Activated CD4-positive, alpha-beta memory T cell treated with anti-CD3 and anti-CD28 coated beads for 36 hours (primary cell): ENCODE data around the gene ADCY1. TPM values are rescaled to one million over a fixed set of nuclear protein-coding genes. Genes with fewer than 3 reads are reported as not detected.

ENCODE experiments used
- CTCF ChIA-PET: fragments of 350-600 bp; sonication (Branson Sonifier 250); formaldehyde crosslinking; loops from one replicate; lab custom pipeline; 2021; ENCODE audit warnings: antibody characterized with exemption, inconsistent platforms; lab: Charles Lee
- POLR2A ChIA-PET: fragments of 350-600 bp; sonication (Branson Sonifier 250); formaldehyde crosslinking; loops from one replicate; lab custom pipeline; 2021; ENCODE audit warnings: antibody characterized with exemption; lab: Charles Lee
- DNase-seq: peaks from one replicate; pipeline ENCODE4 v3.0.0-alpha.2; 2020
- H3K27ac Mint-ChIP-seq: one replicate; pipeline ENCODE4 v1.8.0; 2021; ENCODE audit warnings: mixed read lengths
- H3K27me3 Mint-ChIP-seq: one replicate; pipeline ENCODE4 v1.8.0; 2021; ENCODE audit warnings: mixed read lengths
- H3K36me3 Mint-ChIP-seq: one replicate; pipeline ENCODE4 v1.8.0; 2021; ENCODE audit warnings: mixed read lengths
- H3K4me1 Mint-ChIP-seq: one replicate; pipeline ENCODE4 v1.8.0; 2021; ENCODE audit warnings: low read depth, mixed read lengths
- H3K4me3 Mint-ChIP-seq: one replicate; pipeline ENCODE4 v1.8.0; 2021; ENCODE audit warnings: mild to moderate bottlenecking, mixed read lengths
- H3K9me3 Mint-ChIP-seq: one replicate; pipeline ENCODE4 v1.8.0; 2021; ENCODE audit warnings: mixed read lengths
- intact Hi-C: fragments of 100-400 bp; cut with micrococcal nuclease; formaldehyde crosslinking; loops from one replicate; pipeline ENCODE4 v1.15.1; 2023
- total RNA-seq, 2 experiments: library from RNA; stranded (reverse); gene quantifications; one replicate each; pipeline ENCODE4 v1.2.3, GENCODE V29; 2021

ADCY1 gene
- total RNA-seq, 2 experiments from 2014 or later: 0.57 to 0.58 TPM

GRCh38 chr7:45703911-45704682 lies 129.9 kb downstream of the ADCY1 start:
- H3K4me1 Mint-ChIP-seq: no peaks in the 10 kb centered on the region
- intact Hi-C loops: no loop called here
- ChIA-PET POLR2A (no interaction called here), CTCF (no interaction called here)
- no peak overlapping the region for H3K4me3 Mint-ChIP-seq
- H3K27ac Mint-ChIP-seq: no peak overlapping the region
- peaks cover 16% of the 10 kb centered on the region for H3K27me3 Mint-ChIP-seq
- no peaks in the 10 kb centered on the region for H3K36me3 Mint-ChIP-seq
- H3K9me3 Mint-ChIP-seq: no peaks in the 10 kb centered on the region
- no peak for DNase-seq

- H3K4me1 Mint-ChIP-seq: no peaks in the 10 kb centered on the region
- no peak overlapping the region for H3K27ac Mint-ChIP-seq
- peaks cover 16% of the 10 kb centered on the region for H3K27me3 Mint-ChIP-seq
- DNase-seq: no peak
- ChIA-PET POLR2A (no interaction called here), CTCF (no interaction called here)
- H3K9me3 Mint-ChIP-seq: no peaks in the 10 kb centered on the region
- H3K36me3 Mint-ChIP-seq: no peaks in the 10 kb centered on the region
- no peak overlapping the region for H3K4me3 Mint-ChIP-seq
- intact Hi-C loops: no loop called here
These were observed 130.5 kb downstream of the ADCY1 start for GRCh38 chr7:45704683-45705016.

GRCh38 chr7:45708046-45708950 lies 134.1 kb downstream of the ADCY1 start:
- peak; percentile 7 for DNase-seq
- no peaks in the 10 kb centered on the region for H3K9me3 Mint-ChIP-seq
- H3K36me3 Mint-ChIP-seq: no peaks in the 10 kb centered on the region
- H3K4me1 Mint-ChIP-seq: no peaks in the 10 kb centered on the region
- intact Hi-C loops: no loop called here
- no peak overlapping the region for H3K4me3 Mint-ChIP-seq
- ChIA-PET CTCF (no interaction called here), POLR2A (no interaction called here)
- peaks cover 7% of the 10 kb centered on the region for H3K27me3 Mint-ChIP-seq
- H3K27ac Mint-ChIP-seq: no peak overlapping the region

- POLR2A ChIA-PET: no interaction called here
- CTCF ChIA-PET: no interaction called here
- Mint-ChIP-seq H3K27me3 (no peaks in the 10 kb centered on the region), H3K4me3 (no peak overlapping the region), H3K4me1 (no peaks in the 10 kb centered on the region), H3K36me3 (no peaks in the 10 kb centered on the region), H3K9me3 (no peaks in the 10 kb centered on the region), H3K27ac (no peak overlapping the region)
- DNase-seq: peak; percentile 5
- intact Hi-C loops: no loop called here
These were observed 135.2 kb downstream of the ADCY1 start for GRCh38 chr7:45709168-45710042.

GRCh38 chr7:45710271-45711160 lies 136.3 kb downstream of the ADCY1 start:
- Mint-ChIP-seq H3K27ac (no peak overlapping the region), H3K9me3 (no peaks in the 10 kb centered on the region), H3K27me3 (no peaks in the 10 kb centered on the region), H3K4me1 (no peaks in the 10 kb centered on the region), H3K4me3 (no peak overlapping the region), H3K36me3 (no peaks in the 10 kb centered on the region)
- peak; percentile 6 for DNase-seq
- POLR2A ChIA-PET: no interaction called here
- CTCF ChIA-PET: no interaction called here
- intact Hi-C loops: no loop called here

GRCh38 chr7:45711161-45711490 lies 137.0 kb downstream of the ADCY1 start:
- Mint-ChIP-seq H3K27ac (no peak overlapping the region), H3K4me3 (no peak overlapping the region), H3K9me3 (no peaks in the 10 kb centered on the region), H3K27me3 (no peaks in the 10 kb centered on the region), H3K36me3 (no peaks in the 10 kb centered on the region), H3K4me1 (no peaks in the 10 kb centered on the region)
- intact Hi-C loops: no loop called here
- DNase-seq: peak; percentile 5
- ChIA-PET POLR2A (no interaction called here), CTCF (no interaction called here)

GRCh38 chr7:45712057-45712689 lies 138.0 kb downstream of the ADCY1 start:
- no peak overlapping the region for H3K4me3 Mint-ChIP-seq
- no peaks in the 10 kb centered on the region for H3K4me1 Mint-ChIP-seq
- DNase-seq: peak; percentile 8
- CTCF ChIA-PET: no interaction called here
- POLR2A ChIA-PET: no interaction called here
- H3K27ac Mint-ChIP-seq: no peak overlapping the region
- H3K36me3 Mint-ChIP-seq: no peaks in the 10 kb centered on the region
- intact Hi-C loops: no loop called here
- H3K27me3 Mint-ChIP-seq: no peaks in the 10 kb centered on the region
- H3K9me3 Mint-ChIP-seq: no peaks in the 10 kb centered on the region

- CTCF ChIA-PET: no interaction called here
- intact Hi-C loops: no loop called here
These were observed 138.9 kb downstream of the ADCY1 start for GRCh38 chr7:45712872-45713668.

GRCh38 chr7:45713669-45714520 lies 139.7 kb downstream of the ADCY1 start:
- H3K4me1 Mint-ChIP-seq: no peaks in the 10 kb centered on the region
- intact Hi-C loops: no loop called here
- POLR2A ChIA-PET: no interaction called here
- DNase-seq: no peak
- no peaks in the 10 kb centered on the region for H3K27me3 Mint-ChIP-seq
- H3K4me3 Mint-ChIP-seq: no peak overlapping the region
- H3K27ac Mint-ChIP-seq: no peak overlapping the region
- no peaks in the 10 kb centered on the region for H3K36me3 Mint-ChIP-seq
- CTCF ChIA-PET: no interaction called here
- no peaks in the 10 kb centered on the region for H3K9me3 Mint-ChIP-seq

More at GRCh38 chr7:45712872-45713668, 138.9 kb downstream of the ADCY1 start:
- DNase-seq: no peak
- Mint-ChIP-seq H3K27me3 (no peaks in the 10 kb centered on the region), H3K27ac (no peak overlapping the region), H3K9me3 (no peaks in the 10 kb centered on the region), H3K4me3 (no peak overlapping the region), H3K4me1 (no peaks in the 10 kb centered on the region), H3K36me3 (no peaks in the 10 kb centered on the region)
- POLR2A ChIA-PET: no interaction called here

- intact Hi-C loops: no loop called here
- Mint-ChIP-seq H3K9me3 (no peaks in the 10 kb centered on the region), H3K27me3 (no peaks in the 10 kb centered on the region), H3K36me3 (no peaks in the 10 kb centered on the region), H3K4me1 (no peaks in the 10 kb centered on the region), H3K4me3 (no peak overlapping the region), H3K27ac (no peak overlapping the region)
- DNase-seq: no peak
- CTCF ChIA-PET: no interaction called here
- POLR2A ChIA-PET: no interaction called here
These were observed 140.3 kb downstream of the ADCY1 start for GRCh38 chr7:45714521-45714820.
